ENCODE results near the gene ABCD4. TPM values are rescaled to one million over a fixed set of nuclear protein-coding genes. Genes with fewer than 3 reads are reported as not detected.

ABCD4 gene
- total RNA-seq, 4 donors from 2014 or later, result 45.2 to 79.5 (median 62.0) TPM

- Histone ChIP-seq H3K4me1 (no peaks in the 10 kb centered on the region), H3K27ac (no peak overlapping the region), H3K4me3 (replicated peaks in 1 of 3) (no peak overlapping the region), H3K27me3 (no peaks in the 10 kb centered on the region), H3K9me3 (no peaks in the 10 kb centered on the region), H3K36me3 (no peaks in the 10 kb centered on the region)
- no peak for TF ChIP-seq POLR2A (IDR thresholded peaks at IDR 0.05)
- TF ChIP-seq CTCF (IDR thresholded peaks at IDR 0.05), result no peak
- intact Hi-C loops (cut with DNase I), result loop anchor here (5.0 kb wide), 1 partner anchor 137 kb away; no protein-coding TSS in a partner anchor
- 68 to 72% methylated on average over 12 of the region's 12 CpGs for WGBS, 2 donors
- no peak for DNase-seq
Observed at GRCh38 chr14:74249433-74250375, 53.0 kb downstream of the ABCD4 start.

- intact Hi-C loops (cut with DNase I), result no loop called here
- TF ChIP-seq POLR2A (IDR thresholded peaks at IDR 0.05) (no peak), CTCF (IDR thresholded peaks at IDR 0.05) (no peak)
- Histone ChIP-seq H3K27me3 (peaks cover 15% of the 10 kb centered on the region), H3K36me3 (no peaks in the 10 kb centered on the region), H3K4me3 (replicated peaks in 1 of 3) (no peak overlapping the region), H3K4me1 (no peaks in the 10 kb centered on the region), H3K9me3 (no peaks in the 10 kb centered on the region), H3K27ac (no peak overlapping the region)
- no peak for DNase-seq
- 54 to 55% methylated on average over 6 of the region's 6 CpGs for WGBS, 2 donors
Observed at GRCh38 chr14:74248017-74248416, 54.7 kb downstream of the ABCD4 start.

- Histone ChIP-seq H3K27me3 (peaks cover 30% of the 10 kb centered on the region), H3K36me3 (no peaks in the 10 kb centered on the region), H3K9me3 (no peaks in the 10 kb centered on the region), H3K27ac (no peak overlapping the region), H3K4me3 (replicated peaks in 1 of 3) (no peak overlapping the region), H3K4me1 (peaks cover 3 to 7% of the 10 kb centered on the region in 2 donors)
- 74 to 78% methylated on average over 8 of the region's 8 CpGs for WGBS, 2 donors
- intact Hi-C loops (cut with DNase I), result no loop called here
- TF ChIP-seq POLR2A (IDR thresholded peaks at IDR 0.05), result no peak
- TF ChIP-seq CTCF (IDR thresholded peaks at IDR 0.05), result no peak
- no peak for DNase-seq
Observed at GRCh38 chr14:74246542-74246941, 56.2 kb downstream of the ABCD4 start.

GRCh38 chr14:74245292-74245691 lies 57.4 kb downstream of the ABCD4 start:
- Histone ChIP-seq H3K27me3 (peaks cover 41% of the 10 kb centered on the region), H3K27ac (no peak overlapping the region), H3K9me3 (no peaks in the 10 kb centered on the region), H3K36me3 (no peaks in the 10 kb centered on the region), H3K4me1 (peaks cover 15 to 19% of the 10 kb centered on the region in 2 donors), H3K4me3 (replicated peaks in 1 of 3) (no peak overlapping the region)
- 57 to 74% methylated on average over 4 to 5 of the region's 7 CpGs for WGBS, 2 donors
- intact Hi-C loops (cut with DNase I), result no loop called here
- no peak for DNase-seq
- no peak for TF ChIP-seq POLR2A (IDR thresholded peaks at IDR 0.05)
- no peak for TF ChIP-seq CTCF (IDR thresholded peaks at IDR 0.05)

GRCh38 chr14:74244115-74244514 lies 58.6 kb downstream of the ABCD4 start:
- WGBS, 2 donors, result 21 to 38% methylated on average over 3 of the region's 3 CpGs
- TF ChIP-seq CTCF (IDR thresholded peaks at IDR 0.05) (no peak), POLR2A (IDR thresholded peaks at IDR 0.05) (no peak)
- intact Hi-C loops (cut with DNase I), result no loop called here
- no peak overlapping the region for H3K4me3 ChIP-seq (replicated peaks in 1 of 3)
- H3K27ac ChIP-seq, result no peak overlapping the region
- peaks cover 53% of the 10 kb centered on the region for H3K27me3 ChIP-seq
- H3K4me1 ChIP-seq, result peaks cover 25 to 29% of the 10 kb centered on the region in 2 donors
- H3K9me3 ChIP-seq, result no peaks in the 10 kb centered on the region
- no peak for DNase-seq
- no peaks in the 10 kb centered on the region for H3K36me3 ChIP-seq

All from thyroid gland (tissue), 4 donors.